ENCODE results near the gene NDRG3. TPM values are rescaled to one million over a fixed set of nuclear protein-coding genes. Genes with fewer than 3 reads are reported as not detected.
"Not testable (repeated sequence)": the region's sequence is repeated elsewhere in the genome, so short reads cannot be mapped to it uniquely, and the experiment has no call there.

Gene NDRG3
- total RNA-seq, 1 experiment from 2014 or later, result 29.1 TPM

- H3K9me3 ChIP-seq (replicated peaks), result no peaks in the 10 kb centered on the region
- no peak overlapping the region for H3K4me3 ChIP-seq
- no peak overlapping the region for H3K27ac ChIP-seq
- H3K27me3 ChIP-seq (replicated peaks), result no peaks in the 10 kb centered on the region
- no peaks in the 10 kb centered on the region for H3K4me1 ChIP-seq (replicated peaks)
- no peak for DNase-seq (ENCODE audit: low read depth in 1 of 2, low spot score in 2 of 2)
- no peaks in the 10 kb centered on the region for H3K36me3 ChIP-seq
Observed at GRCh38 chr20:36700438-36700837, 45.5 kb downstream of the NDRG3 start.

- not testable (repeated sequence) for H3K4me3 ChIP-seq; DNase-seq (ENCODE audit: low read depth in 1 of 2, low spot score in 2 of 2); H3K36me3 ChIP-seq; H3K27ac ChIP-seq; H3K27me3 ChIP-seq (replicated peaks); H3K9me3 ChIP-seq (replicated peaks); H3K4me1 ChIP-seq (replicated peaks)
Observed at GRCh38 chr20:36695467-36695866, 50.4 kb downstream of the NDRG3 start.

- H3K4me1 ChIP-seq (replicated peaks), result no peaks in the 10 kb centered on the region
- no peaks in the 10 kb centered on the region for H3K36me3 ChIP-seq
- no peaks in the 10 kb centered on the region for H3K9me3 ChIP-seq (replicated peaks)
- no peak overlapping the region for H3K27ac ChIP-seq
- no peak for DNase-seq (ENCODE audit: low read depth in 1 of 2, low spot score in 2 of 2)
- no peaks in the 10 kb centered on the region for H3K27me3 ChIP-seq (replicated peaks)
- H3K4me3 ChIP-seq, result no peak overlapping the region
Observed at GRCh38 chr20:36688630-36689029, 57.3 kb downstream of the NDRG3 start.

GRCh38 chr20:36687850-36688249 lies 58.0 kb downstream of the NDRG3 start:
- Histone ChIP-seq H3K27ac (no peak overlapping the region), H3K36me3 (no peaks in the 10 kb centered on the region), H3K27me3 (replicated peaks) (no peaks in the 10 kb centered on the region), H3K9me3 (replicated peaks) (no peaks in the 10 kb centered on the region), H3K4me3 (no peak overlapping the region), H3K4me1 (replicated peaks) (no peaks in the 10 kb centered on the region)
- DNase-seq (ENCODE audit: low read depth in 1 of 2, low spot score in 2 of 2), result no peak

- Histone ChIP-seq H3K4me1 (replicated peaks) (no peaks in the 10 kb centered on the region), H3K4me3 (no peak overlapping the region), H3K27me3 (replicated peaks) (no peaks in the 10 kb centered on the region), H3K36me3 (no peaks in the 10 kb centered on the region), H3K27ac (no peak overlapping the region), H3K9me3 (replicated peaks) (no peaks in the 10 kb centered on the region)
- DNase-seq (ENCODE audit: low read depth in 1 of 2, low spot score in 2 of 2), result no peak
Observed at GRCh38 chr20:36686944-36687343, 58.9 kb downstream of the NDRG3 start.

- H3K27me3 ChIP-seq (replicated peaks), result no peaks in the 10 kb centered on the region
- H3K9me3 ChIP-seq (replicated peaks), result no peaks in the 10 kb centered on the region
- H3K4me3 ChIP-seq, result no peak overlapping the region
- H3K4me1 ChIP-seq (replicated peaks), result no peaks in the 10 kb centered on the region
- no peak for DNase-seq (ENCODE audit: low read depth in 1 of 2, low spot score in 2 of 2)
- H3K27ac ChIP-seq, result no peak overlapping the region
- H3K36me3 ChIP-seq, result no peaks in the 10 kb centered on the region
Observed at GRCh38 chr20:36686504-36686903, 59.4 kb downstream of the NDRG3 start.

GRCh38 chr20:36684747-36685146 lies 61.1 kb downstream of the NDRG3 start:
- no peaks in the 10 kb centered on the region for H3K36me3 ChIP-seq
- H3K27me3 ChIP-seq (replicated peaks), result no peaks in the 10 kb centered on the region
- DNase-seq (ENCODE audit: low read depth in 1 of 2, low spot score in 2 of 2), result no peak
- no peaks in the 10 kb centered on the region for H3K4me1 ChIP-seq (replicated peaks)
- no peak overlapping the region for H3K27ac ChIP-seq
- H3K9me3 ChIP-seq (replicated peaks), result no peaks in the 10 kb centered on the region
- H3K4me3 ChIP-seq, result no peak overlapping the region

GRCh38 chr20:36682311-36682710 lies 63.6 kb downstream of the NDRG3 start:
- H3K27ac ChIP-seq, result no peak overlapping the region
- H3K4me1 ChIP-seq (replicated peaks), result no peaks in the 10 kb centered on the region
- no peaks in the 10 kb centered on the region for H3K36me3 ChIP-seq
- DNase-seq (ENCODE audit: low read depth in 1 of 2, low spot score in 2 of 2), result no peak
- no peaks in the 10 kb centered on the region for H3K9me3 ChIP-seq (replicated peaks)
- no peak overlapping the region for H3K4me3 ChIP-seq
- H3K27me3 ChIP-seq (replicated peaks), result no peaks in the 10 kb centered on the region

- no peak overlapping the region for H3K27ac ChIP-seq
- no peak overlapping the region for H3K4me3 ChIP-seq
- H3K27me3 ChIP-seq (replicated peaks), result no peaks in the 10 kb centered on the region
- no peak for DNase-seq (ENCODE audit: low read depth in 1 of 2, low spot score in 2 of 2)
- H3K4me1 ChIP-seq (replicated peaks), result no peaks in the 10 kb centered on the region
- no peaks in the 10 kb centered on the region for H3K9me3 ChIP-seq (replicated peaks)
- H3K36me3 ChIP-seq, result no peaks in the 10 kb centered on the region
Observed at GRCh38 chr20:36677422-36677771, 68.5 kb downstream of the NDRG3 start.

- DNase-seq (ENCODE audit: low read depth in 1 of 2, low spot score in 2 of 2), result no peak
- Histone ChIP-seq H3K36me3 (no peaks in the 10 kb centered on the region), H3K27ac (no peak overlapping the region), H3K4me1 (replicated peaks) (no peaks in the 10 kb centered on the region), H3K27me3 (replicated peaks) (no peaks in the 10 kb centered on the region), H3K4me3 (no peak overlapping the region), H3K9me3 (replicated peaks) (no peaks in the 10 kb centered on the region)
Observed at GRCh38 chr20:36676701-36677421, 69.0 kb downstream of the NDRG3 start.

- not testable (repeated sequence) for H3K27me3 ChIP-seq (replicated peaks); H3K4me1 ChIP-seq (replicated peaks); H3K36me3 ChIP-seq; DNase-seq (ENCODE audit: low read depth in 1 of 2, low spot score in 2 of 2); H3K27ac ChIP-seq; H3K9me3 ChIP-seq (replicated peaks); H3K4me3 ChIP-seq
Observed at GRCh38 chr20:36675545-36675944, 70.3 kb downstream of the NDRG3 start.

GRCh38 chr20:36672991-36673390 lies 72.9 kb downstream of the NDRG3 start:
- no peaks in the 10 kb centered on the region for H3K27me3 ChIP-seq (replicated peaks)
- H3K4me3 ChIP-seq, result no peak overlapping the region
- no peaks in the 10 kb centered on the region for H3K4me1 ChIP-seq (replicated peaks)
- H3K27ac ChIP-seq, result no peak overlapping the region
- no peak for DNase-seq (ENCODE audit: low read depth in 1 of 2, low spot score in 2 of 2)
- no peaks in the 10 kb centered on the region for H3K9me3 ChIP-seq (replicated peaks)
- H3K36me3 ChIP-seq, result no peaks in the 10 kb centered on the region

GRCh38 chr20:36670665-36671357 lies 75.1 kb downstream of the NDRG3 start:
- Histone ChIP-seq H3K4me3 (no peak overlapping the region), H3K4me1 (replicated peaks) (no peaks in the 10 kb centered on the region), H3K36me3 (no peaks in the 10 kb centered on the region), H3K9me3 (replicated peaks) (no peaks in the 10 kb centered on the region), H3K27me3 (replicated peaks) (no peaks in the 10 kb centered on the region), H3K27ac (no peak overlapping the region)
- no peak for DNase-seq (ENCODE audit: low read depth in 1 of 2, low spot score in 2 of 2)

- peak in 1 of 2 experiments; percentile 20 for DNase-seq (ENCODE audit: low read depth in 1 of 2, low spot score in 2 of 2)
Observed at GRCh38 chr20:36666181-36666740, 79.6 kb downstream of the NDRG3 start.

More at GRCh38 chr20:36666181-36666740, 79.6 kb downstream of the NDRG3 start:
- H3K4me1 ChIP-seq (replicated peaks), result no peaks in the 10 kb centered on the region
- no peaks in the 10 kb centered on the region for H3K9me3 ChIP-seq (replicated peaks)
- H3K27ac ChIP-seq, result no peak overlapping the region
- no peak overlapping the region for H3K4me3 ChIP-seq
- peaks cover 9% of the 10 kb centered on the region for H3K36me3 ChIP-seq
- no peaks in the 10 kb centered on the region for H3K27me3 ChIP-seq (replicated peaks)
